Calu3 (cell line): ENCODE measurements around the gene SGPL1. TPM values are rescaled to one million over a fixed set of nuclear protein-coding genes. Genes with fewer than 3 reads are reported as not detected.

Experiments used
- BruUV-seq: library from RNA; stranded (reverse); fragments of 400-500 nt; replicated peaks from 2 replicates; lab custom pipeline; 2021; lab: Mats Ljungman, UMichigan
- CTCF ChIA-PET: fragments of 300-600 bp; sonication (Branson Sonifier 250); formaldehyde crosslinking; loops from one replicate; lab custom pipeline; 2022; ENCODE audit warnings: antibody characterized with exemption; lab: Charles Lee
- DNase-seq: peaks from one replicate; pipeline ENCODE4 v3.0.0; 2022
- H3K27ac Mint-ChIP-seq: one replicate; pipeline ENCODE4 v1.8.0; 2022; ENCODE audit warnings: mixed read lengths; ENCODE audit not compliant: unreplicated experiment
- H3K27me3 Mint-ChIP-seq: one replicate; pipeline ENCODE4 v1.8.0; 2022; ENCODE audit warnings: mixed read lengths; ENCODE audit not compliant: unreplicated experiment
- H3K36me3 Mint-ChIP-seq: one replicate; pipeline ENCODE4 v1.8.0; 2022; ENCODE audit warnings: mild to moderate bottlenecking, moderate library complexity, mixed read lengths; ENCODE audit not compliant: insufficient read depth, unreplicated experiment
- H3K4me1 Mint-ChIP-seq: one replicate; pipeline ENCODE4 v1.8.0; 2022; ENCODE audit warnings: mild to moderate bottlenecking, low read depth, mixed read lengths; ENCODE audit not compliant: unreplicated experiment
- H3K4me3 Mint-ChIP-seq: one replicate; pipeline ENCODE4 v1.8.0; 2022; ENCODE audit warnings: mild to moderate bottlenecking, low read depth, moderate library complexity, mixed read lengths; ENCODE audit not compliant: unreplicated experiment
- H3K9me3 Mint-ChIP-seq: one replicate; pipeline ENCODE4 v1.8.0; 2022; ENCODE audit warnings: low read depth, mixed read lengths; ENCODE audit not compliant: unreplicated experiment
- CTCF ChIP-seq: fragments of 200-600 bp; IDR thresholded peaks from one replicate; pipeline ENCODE4 v1.8.0; 2022; ENCODE audit warnings: antibody characterized with exemption; ENCODE audit not compliant: unreplicated experiment
- intact Hi-C: fragments of 100-400 bp; cut with micrococcal nuclease; formaldehyde crosslinking; loops from one replicate; pipeline ENCODE4 v1.10.0; 2022; ENCODE audit not compliant: unreplicated experiment
- total RNA-seq: library from RNA; stranded (reverse); gene quantifications from 2 replicates; pipeline ENCODE4 v1.2.3, GENCODE V29; 2022

The SGPL1 gene
- total RNA-seq, 1 experiment from 2014 or later: 84.6 TPM

- intact Hi-C loops: loop anchor here (2.0 to 5.0 kb wide), 2 partner anchors 282 to 361 kb away; no protein-coding TSS in a partner anchor
- H3K27me3 Mint-ChIP-seq: peaks cover 88% of the 10 kb centered on the region
These were observed 110.7 kb downstream of the SGPL1 start for GRCh38 chr10:70926226-70927000.

DNA sequence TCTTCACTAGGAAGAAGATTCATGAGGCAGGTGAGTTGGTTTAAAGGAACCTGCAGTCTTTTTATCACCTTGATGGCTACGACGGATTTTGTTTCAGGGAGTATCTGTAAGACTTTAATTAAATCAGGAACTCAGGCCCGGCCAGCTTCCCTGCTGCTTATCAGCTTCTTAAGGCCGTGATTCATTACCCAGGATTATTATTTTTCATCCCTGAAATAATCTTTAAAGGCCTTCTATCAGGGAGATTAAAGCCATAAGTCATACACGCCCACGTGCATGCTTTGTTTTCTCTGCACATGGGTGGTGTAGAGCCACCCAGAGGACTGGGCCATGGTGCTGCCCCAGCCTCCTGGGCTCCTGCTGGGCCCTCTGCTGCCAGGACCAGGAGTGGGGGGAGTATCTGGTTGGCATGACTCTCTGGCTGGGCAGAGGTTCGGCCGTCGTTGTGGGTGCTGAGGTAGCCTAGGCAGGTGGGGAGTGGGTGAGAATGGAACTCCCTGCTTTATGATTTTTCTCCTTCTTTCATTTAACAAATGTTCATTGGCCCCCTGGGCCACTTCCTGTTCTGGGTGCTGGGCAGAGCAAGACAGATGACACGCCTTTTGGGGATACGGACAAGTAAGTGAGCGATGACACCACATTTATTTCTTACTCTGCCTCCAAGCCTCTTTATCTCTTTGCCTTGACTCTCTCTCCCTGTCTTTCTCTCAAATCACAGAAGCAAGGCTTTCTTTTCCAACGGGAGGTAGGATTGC lies 111.6 kb downstream of the SGPL1 start:
- H3K27ac Mint-ChIP-seq: no peak overlapping the region
- no peak for TF ChIP-seq CTCF
- no peaks in the 10 kb centered on the region for H3K9me3 Mint-ChIP-seq
- no peak overlapping the region for H3K4me3 Mint-ChIP-seq
- no peaks in the 10 kb centered on the region for H3K36me3 Mint-ChIP-seq
- peaks cover 88% of the 10 kb centered on the region for H3K27me3 Mint-ChIP-seq
- intact Hi-C loops: loop anchor here (2.0 to 5.0 kb wide), 2 partner anchors 281 to 360 kb away; no protein-coding TSS in a partner anchor
- no peak for DNase-seq
- CTCF ChIA-PET: interaction anchor here (0.8 kb wide), 1 partner anchor 12 kb away, joined by 3 read pairs; no protein-coding TSS in a partner anchor
- BruUV-seq: no TSS peak
- peaks cover 8% of the 10 kb centered on the region for H3K4me1 Mint-ChIP-seq

More at GRCh38 chr10:70926226-70927000, 110.7 kb downstream of the SGPL1 start:
- BruUV-seq: no TSS peak
- Mint-ChIP-seq H3K4me1 (peaks cover 4% of the 10 kb centered on the region), H3K9me3 (no peaks in the 10 kb centered on the region), H3K36me3 (no peaks in the 10 kb centered on the region), H3K27ac (no peak overlapping the region), H3K4me3 (no peak overlapping the region)
- CTCF ChIA-PET: interaction anchor here (0.7 to 0.8 kb wide), 2 partner anchors 12 to 344 kb away, joined by 3 read pairs; no protein-coding TSS in a partner anchor
- TF ChIP-seq CTCF: no peak
- no peak for DNase-seq

GRCh38 chr10:70928140-70928539 lies 112.4 kb downstream of the SGPL1 start:
- Mint-ChIP-seq H3K36me3 (no peaks in the 10 kb centered on the region), H3K27ac (no peak overlapping the region)
- intact Hi-C loops: loop anchor here (5.0 kb wide), 1 partner anchor 359 kb away; no protein-coding TSS in a partner anchor

More at GRCh38 chr10:70928140-70928539, 112.4 kb downstream of the SGPL1 start:
- CTCF ChIA-PET: no interaction called here
- H3K9me3 Mint-ChIP-seq: no peaks in the 10 kb centered on the region
- no peak overlapping the region for H3K4me3 Mint-ChIP-seq
- DNase-seq: no peak
- BruUV-seq: no TSS peak
- peaks cover 92% of the 10 kb centered on the region for H3K27me3 Mint-ChIP-seq
- no peak for TF ChIP-seq CTCF
- H3K4me1 Mint-ChIP-seq: peaks cover 8% of the 10 kb centered on the region
